Esophagus muscularis mucosa (tissue), 4 donors: Measurements from ENCODE around the gene NINJ1.

Experiments used
- CTCF ChIP-seq, 3 experiments: fragments of 200-600 bp in 2 of 3; fragments of 450-650 bp in 1 of 3; sonication (generic) in 2 of 3; IDR thresholded peaks; one replicate each; pipeline ENCODE4 v1.5.1; 2017 to 2019; ENCODE audit warnings: antibody characterized with exemption in 3 of 3, mild to moderate bottlenecking in 2 of 3, moderate library complexity in 1 of 3
- EP300 ChIP-seq: sonication (generic); formaldehyde crosslinking; IDR thresholded peaks from one replicate; pipeline ENCODE4 v1.6.1; 2017; ENCODE audit warnings: antibody characterized with exemption
- POLR2A ChIP-seq: fragments of 450-650 bp; IDR thresholded peaks from one replicate; pipeline ENCODE4 v1.6.1; 2017; ENCODE audit warnings: antibody characterized with exemption, moderate library complexity, mild to moderate bottlenecking, low read depth

- TF ChIP-seq POLR2A (no peak), CTCF (IDR thresholded peaks at IDR 0.05) (no peak), EP300 (no peak)
Observed at GRCh38 chr9:93111371-93112115, 22.5 kb downstream of the NINJ1 start.
